22Rv1 (cell line): ENCODE measurements around the gene LRRC8A.

Experiments
- ZFX ChIP-seq: fragments of 450-650 bp; IDR thresholded peaks from 2 replicates; pipeline ENCODE4 v1.6.1; 2017; ENCODE audit warnings: antibody characterized with exemption, borderline replicate concordance
- TF ChIP-seq, protein P1 (sequence below): fragments of 450-650 bp; IDR thresholded peaks from 2 replicates; pipeline ENCODE4 v1.5.1; 2017; ENCODE audit warnings: mild to moderate bottlenecking

DNA sequence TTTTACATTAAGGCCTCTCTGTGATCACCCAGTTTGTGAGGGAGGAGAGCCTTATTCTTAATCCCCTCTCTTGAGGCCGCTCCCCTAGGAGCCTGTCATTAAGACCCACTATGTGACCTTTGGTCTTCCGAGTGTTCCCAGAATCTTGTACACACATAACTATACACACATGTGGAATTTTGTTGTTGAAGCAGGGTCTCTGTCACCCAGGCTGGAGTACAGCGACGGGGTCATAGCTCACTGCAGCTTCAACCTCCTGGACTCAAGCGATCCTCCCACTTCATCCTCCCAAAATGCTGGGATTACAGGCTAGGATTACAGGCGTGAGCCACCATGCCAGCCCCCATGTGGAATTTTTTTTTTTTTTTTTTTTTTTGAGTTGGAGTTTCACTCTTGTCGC, 24.0 kb downstream of the LRRC8A start:
- TF ChIP-seq, protein P1, sequence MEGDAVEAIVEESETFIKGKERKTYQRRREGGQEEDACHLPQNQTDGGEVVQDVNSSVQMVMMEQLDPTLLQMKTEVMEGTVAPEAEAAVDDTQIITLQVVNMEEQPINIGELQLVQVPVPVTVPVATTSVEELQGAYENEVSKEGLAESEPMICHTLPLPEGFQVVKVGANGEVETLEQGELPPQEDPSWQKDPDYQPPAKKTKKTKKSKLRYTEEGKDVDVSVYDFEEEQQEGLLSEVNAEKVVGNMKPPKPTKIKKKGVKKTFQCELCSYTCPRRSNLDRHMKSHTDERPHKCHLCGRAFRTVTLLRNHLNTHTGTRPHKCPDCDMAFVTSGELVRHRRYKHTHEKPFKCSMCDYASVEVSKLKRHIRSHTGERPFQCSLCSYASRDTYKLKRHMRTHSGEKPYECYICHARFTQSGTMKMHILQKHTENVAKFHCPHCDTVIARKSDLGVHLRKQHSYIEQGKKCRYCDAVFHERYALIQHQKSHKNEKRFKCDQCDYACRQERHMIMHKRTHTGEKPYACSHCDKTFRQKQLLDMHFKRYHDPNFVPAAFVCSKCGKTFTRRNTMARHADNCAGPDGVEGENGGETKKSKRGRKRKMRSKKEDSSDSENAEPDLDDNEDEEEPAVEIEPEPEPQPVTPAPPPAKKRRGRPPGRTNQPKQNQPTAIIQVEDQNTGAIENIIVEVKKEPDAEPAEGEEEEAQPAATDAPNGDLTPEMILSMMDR, result no peak
- no peak for TF ChIP-seq ZFX
